HG03571 (cell line): ENCODE measurements around the gene ADRA2A.

Experiments
- ATAC-seq: cut with Tn5 transposase; IDR thresholded peaks from one replicate; pipeline ENCODE4 v1.9.1; 2021; ENCODE audit not compliant: unreplicated experiment

ADRA2A gene

GRCh38 chr10:111083222-111084095 lies 6.6 kb downstream of the ADRA2A start:
- no peak for ATAC-seq

DNA sequence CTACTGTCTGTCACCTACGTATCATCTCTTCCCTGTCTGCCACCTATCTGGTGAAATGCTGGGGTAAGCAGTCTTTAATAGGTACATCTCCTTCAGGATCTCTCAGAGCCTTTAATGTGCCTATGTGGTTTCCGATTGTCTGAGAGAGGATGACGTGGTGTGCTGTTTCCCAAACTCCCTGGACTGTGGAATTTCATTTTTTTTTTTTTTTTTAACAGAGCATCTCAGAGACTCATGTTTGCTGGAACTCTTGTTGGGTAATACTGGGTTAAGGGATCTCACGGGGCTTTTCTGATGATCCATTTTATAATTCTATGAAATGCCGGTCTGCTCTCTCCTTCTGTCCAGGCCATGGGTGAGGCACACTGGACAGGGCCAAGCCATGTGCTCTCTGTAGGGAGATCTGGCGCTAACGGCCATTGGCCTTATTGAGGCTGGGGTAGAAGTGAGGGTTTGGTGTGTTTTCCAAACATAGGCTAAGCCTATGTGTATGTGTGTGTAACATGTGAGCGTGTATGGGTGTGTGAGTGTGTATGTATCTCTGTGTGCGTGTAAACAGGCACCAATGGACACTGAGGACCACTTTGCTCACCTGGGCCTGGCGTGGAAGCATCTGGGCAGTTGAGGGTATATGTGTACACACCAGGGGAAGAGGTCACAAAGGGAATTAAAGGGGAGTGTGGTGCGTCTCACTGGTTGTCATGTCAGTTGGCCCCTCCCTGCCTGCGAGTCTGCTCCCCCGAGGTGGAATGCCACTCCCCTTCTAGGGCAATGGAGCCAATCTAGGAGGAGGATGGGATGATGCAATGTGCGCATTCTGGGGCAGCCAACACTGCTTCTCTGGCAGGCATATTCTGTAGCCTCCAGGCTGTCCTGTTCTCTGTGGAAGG lies 7.8 kb downstream of the ADRA2A start:
- ATAC-seq: no peak

GRCh38 chr10:111085690-111086353 lies 9.0 kb downstream of the ADRA2A start:
- no peak for ATAC-seq

DNA sequence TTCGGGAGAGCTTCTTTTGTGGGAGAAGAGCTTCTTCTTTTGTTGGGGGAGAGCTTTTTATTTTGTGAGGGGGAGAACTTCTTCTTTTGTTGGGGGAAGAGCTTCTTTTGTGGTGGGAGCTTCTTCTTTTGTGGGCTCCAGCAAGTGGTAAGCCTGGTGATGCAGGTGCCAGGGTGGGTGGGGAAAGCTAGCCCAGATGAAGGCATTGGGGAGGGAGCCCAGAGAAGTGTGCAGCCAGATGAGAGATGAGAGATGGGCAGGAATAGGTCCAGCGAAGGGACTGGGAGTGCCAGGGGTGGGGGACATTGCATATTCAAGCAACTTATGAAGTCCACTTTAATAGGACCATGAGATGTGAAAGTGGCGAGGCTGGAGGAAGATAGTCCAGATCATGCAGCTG lies 9.7 kb downstream of the ADRA2A start:
- ATAC-seq: no peak

DNA sequence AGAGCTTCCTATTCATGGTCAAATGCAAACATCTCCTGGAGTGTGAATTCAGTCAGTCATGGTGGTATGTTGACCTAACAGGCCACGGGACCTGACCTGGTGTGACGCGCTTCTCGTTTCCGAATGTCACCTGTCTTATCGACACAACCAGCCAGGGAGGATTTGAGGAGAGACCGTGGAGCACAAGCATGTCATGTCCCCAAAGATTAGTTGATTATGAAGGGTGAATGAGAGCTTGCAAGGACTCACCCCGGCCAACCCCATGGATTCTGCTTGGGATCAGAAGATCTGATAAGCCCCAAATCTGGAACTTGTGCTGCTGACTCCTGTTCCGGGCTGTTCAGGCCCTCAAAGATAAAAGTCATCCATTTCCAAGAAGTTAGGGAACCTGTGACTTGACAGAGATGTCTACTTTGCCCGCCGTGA lies 10.5 kb downstream of the ADRA2A start:
- no peak for ATAC-seq

GRCh38 chr10:111087968-111088505 lies 11.2 kb downstream of the ADRA2A start:
- no peak for ATAC-seq

DNA sequence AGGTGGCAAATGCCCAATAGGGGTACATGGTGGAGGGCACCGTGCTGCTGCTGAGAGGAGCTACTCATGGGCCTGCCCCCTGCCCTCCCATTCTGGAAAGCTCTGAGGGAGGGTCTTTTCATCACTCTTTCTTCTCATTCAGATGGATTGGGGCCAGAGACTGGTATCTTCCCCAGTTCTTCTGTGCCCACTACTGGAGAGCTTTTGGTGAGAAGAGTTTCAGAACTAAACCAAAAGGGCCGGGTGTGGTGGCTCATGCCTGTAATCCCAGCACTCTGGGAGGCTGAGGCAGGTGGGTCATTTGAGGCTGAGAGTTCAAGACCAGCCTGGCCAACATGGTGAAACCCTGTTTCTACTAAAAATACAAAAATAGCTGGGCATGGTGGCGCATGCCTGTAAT lies 12.5 kb downstream of the ADRA2A start:
- ATAC-seq: no peak

DNA sequence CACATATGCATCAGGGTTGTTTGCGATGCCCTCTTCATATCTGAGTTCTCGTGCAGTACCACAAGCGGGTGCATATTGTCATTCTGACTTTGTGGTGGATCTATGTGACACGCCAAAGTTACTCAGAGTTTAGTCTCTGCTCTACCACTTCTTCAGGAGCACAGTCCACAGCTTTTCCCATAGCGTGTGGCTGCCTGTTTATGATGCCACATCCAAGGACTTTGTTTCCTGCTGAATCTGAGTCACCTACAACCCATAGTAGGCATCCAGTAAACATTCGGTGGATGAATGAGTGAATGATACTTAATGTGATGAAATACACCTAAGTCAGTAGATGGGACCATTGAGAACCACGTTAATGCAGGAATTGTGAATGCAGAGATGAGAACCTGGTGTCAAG lies 15.0 kb downstream of the ADRA2A start:
- ATAC-seq: no peak

- ATAC-seq: no peak
Observed at GRCh38 chr10:111093741-111094380, 17.0 kb downstream of the ADRA2A start.

- no peak for ATAC-seq
Observed at GRCh38 chr10:111098679-111099437, 22.0 kb downstream of the ADRA2A start.

DNA sequence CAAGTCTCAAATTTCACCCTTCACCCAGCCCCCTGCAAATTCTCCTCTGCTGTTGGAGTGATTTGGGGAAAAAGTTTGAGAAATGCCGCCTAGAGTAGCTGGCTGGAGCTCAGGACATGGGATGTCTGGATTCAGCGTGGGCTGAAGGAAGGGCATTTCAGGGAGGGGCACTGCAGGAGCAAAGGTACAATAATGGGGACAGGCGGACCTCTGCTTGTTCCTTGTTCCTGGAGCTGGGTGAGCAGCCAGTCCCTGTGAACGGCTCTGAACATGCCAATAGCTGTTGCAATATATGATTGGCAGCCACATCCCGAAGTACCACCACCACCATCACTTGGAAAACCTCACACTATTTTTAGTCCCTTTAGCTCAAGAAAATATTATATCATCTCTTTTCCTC lies 23.4 kb downstream of the ADRA2A start:
- no peak for ATAC-seq

DNA sequence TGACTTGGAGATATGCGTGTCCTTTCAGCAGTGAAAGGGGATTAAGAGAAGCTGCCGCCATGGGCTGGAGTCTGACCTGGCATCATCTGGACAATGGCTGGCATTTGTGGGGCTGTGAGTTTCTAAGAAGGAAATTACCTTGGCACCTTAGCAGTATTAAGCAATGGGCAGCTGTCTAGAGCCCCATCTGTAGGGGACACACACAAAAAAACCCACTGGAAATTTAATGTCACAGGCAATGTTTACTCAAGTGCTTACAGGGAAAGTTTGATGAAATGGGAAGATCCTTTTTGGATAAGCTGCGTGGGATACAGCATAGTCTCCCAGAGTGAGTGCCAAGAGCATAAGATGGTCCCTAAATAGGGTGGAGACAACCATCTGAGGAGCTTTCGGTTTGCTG lies 25.0 kb downstream of the ADRA2A start:
- no peak for ATAC-seq

DNA sequence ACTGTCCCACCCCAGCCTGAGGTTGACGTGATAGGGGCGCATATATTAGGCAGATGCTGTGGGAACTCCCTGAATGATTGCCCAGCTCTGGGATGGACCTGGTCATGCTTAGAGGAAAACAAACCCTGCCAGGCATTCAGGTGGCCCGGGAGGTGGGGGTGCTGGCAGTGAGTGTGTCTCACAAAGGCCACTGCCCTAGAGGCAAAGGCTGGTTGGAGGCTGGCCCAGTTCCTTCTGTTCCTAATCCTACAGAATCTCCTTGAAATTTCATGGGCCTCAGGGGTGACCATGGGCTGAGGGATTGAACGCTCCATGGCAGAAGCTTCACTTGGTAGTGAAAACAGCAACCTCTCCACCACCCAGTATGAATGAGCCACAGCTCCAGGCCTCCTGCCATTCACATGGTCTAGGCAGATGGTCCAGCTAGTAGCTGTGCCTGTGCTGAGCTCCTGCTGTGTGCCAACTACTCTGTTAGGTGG lies 25.6 kb downstream of the ADRA2A start:
- no peak for ATAC-seq

GRCh38 chr10:111103196-111103840 lies 26.5 kb downstream of the ADRA2A start:
- ATAC-seq: no peak

GRCh38 chr10:111104811-111105210 lies 28.0 kb downstream of the ADRA2A start:
- ATAC-seq: no peak

GRCh38 chr10:111106081-111106480 lies 29.3 kb downstream of the ADRA2A start:
- no peak for ATAC-seq

DNA sequence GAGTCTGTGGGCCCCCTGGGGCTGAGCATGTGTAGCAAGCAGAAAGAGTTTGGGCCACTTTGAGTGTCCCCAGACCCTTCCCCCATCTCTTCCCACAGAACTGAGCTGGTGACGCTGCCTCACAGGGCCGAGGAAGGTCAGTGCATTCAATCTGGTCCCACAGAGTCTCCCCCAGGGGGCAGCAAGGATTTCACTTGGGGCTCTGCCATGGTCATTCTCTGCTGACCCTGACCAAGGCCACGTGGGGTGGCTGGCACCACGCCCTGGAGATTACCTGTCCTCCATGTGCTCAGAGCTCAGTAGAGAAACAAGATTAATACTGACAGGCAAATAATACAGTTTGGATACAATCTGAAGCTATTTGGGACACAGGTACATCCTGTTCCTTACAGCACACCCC lies 30.2 kb downstream of the ADRA2A start:
- ATAC-seq: no peak

DNA sequence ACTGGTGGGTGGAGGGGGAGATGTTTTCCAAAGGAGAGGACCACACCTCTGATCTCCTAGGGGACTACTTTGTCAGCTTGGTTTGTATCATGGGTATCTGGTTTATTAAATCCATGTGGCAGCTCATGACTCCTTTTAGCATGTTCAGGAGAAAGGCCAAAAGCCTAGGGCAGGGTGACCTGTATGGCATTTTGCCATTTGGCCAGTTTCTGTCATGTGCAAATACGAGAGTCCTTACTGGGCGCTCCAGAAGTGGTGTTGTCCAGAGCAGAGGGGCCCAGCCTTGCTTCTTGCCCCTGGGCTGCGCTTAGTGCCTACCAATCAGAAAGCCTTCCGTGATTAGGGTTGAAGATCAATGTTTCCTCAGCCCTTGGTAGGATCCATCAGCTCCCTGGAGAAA lies 31.0 kb downstream of the ADRA2A start:
- ATAC-seq: no peak

- no peak for ATAC-seq
Observed at GRCh38 chr10:111108441-111108840, 31.6 kb downstream of the ADRA2A start.
